Thyroid gland (tissue), 4 donors: ENCODE results near the gene ATXN7.

ENCODE experiments used
- CTCF ChIP-seq, 6 experiments: fragments of 200-600 bp in 3 of 6; fragments of 450-650 bp in 3 of 6; sonication (generic) in 3 of 6; IDR thresholded peaks; one replicate each; pipeline ENCODE4 v1.5.1; 2016 to 2019; ENCODE audit warnings: antibody characterized with exemption in 6 of 6, mild to moderate bottlenecking in 2 of 6, inconsistent platforms in 1 of 6, moderate library complexity in 1 of 6
- POLR2A ChIP-seq, 2 donors: fragments of 450-650 bp; IDR thresholded peaks; one replicate each; pipeline ENCODE4 v1.6.1; 2017; ENCODE audit warnings: antibody characterized with exemption in 2 of 2, mild to moderate bottlenecking in 2 of 2, moderate library complexity in 1 of 2

DNA sequence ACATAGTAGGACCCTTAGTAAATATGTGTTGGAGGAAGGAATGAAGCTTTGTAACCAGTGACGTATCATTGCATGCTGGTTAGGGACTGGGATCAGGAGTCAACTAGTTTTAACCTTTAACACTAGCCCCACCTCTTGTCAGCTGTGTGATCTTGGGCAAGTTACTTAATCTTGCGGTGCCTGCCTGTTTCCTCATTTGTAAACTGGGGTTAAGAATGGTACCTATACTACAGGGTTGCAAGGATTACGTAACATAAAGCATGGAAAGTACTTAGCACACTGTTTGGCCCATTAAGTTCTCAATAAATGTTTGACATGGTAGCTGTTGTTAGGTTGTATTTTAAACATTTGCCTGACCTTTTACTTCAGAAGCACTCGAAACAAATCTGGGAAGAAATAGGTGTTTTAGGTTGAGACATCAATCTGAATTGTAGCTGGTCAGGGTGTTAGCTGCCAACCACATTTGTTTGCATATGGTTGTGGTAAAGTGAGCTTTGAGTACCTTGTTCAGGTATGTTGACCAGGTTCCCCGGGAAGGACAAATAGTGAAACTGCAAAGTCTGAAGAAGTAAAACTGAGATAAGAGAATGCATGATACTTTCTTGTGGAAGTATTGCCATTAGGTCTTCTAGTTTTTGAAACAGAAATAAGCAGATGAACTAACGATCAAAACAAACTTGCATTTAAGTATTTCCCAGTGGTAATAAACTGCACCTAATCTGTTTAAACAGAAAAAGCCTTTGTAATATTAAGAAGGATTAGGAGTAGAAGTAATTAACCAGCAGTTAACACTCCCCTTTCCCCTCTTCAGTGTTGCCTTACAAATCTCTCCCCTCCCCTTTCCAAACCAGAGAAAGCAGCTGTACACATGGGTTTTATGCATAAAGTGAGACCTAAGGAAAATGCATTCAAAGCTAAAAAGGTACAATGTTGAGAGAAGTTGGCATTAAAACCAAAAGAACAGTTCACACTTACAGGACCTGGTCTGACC, 74.3 kb downstream of the ATXN7 start:
- TF ChIP-seq CTCF (IDR thresholded peaks at IDR 0.05) (no peak), POLR2A (IDR thresholded peaks at IDR 0.05) (no peak)
